22Rv1 (cell line): ENCODE data around the gene MT1M.

ENCODE experiments used
- CTCF ChIP-seq: fragments of 450-650 bp; IDR thresholded peaks from 2 replicates; pipeline ENCODE4 v1.5.1; 2017; ENCODE audit warnings: mild to moderate bottlenecking
- ZFX ChIP-seq: fragments of 450-650 bp; IDR thresholded peaks from 2 replicates; pipeline ENCODE4 v1.6.1; 2017; ENCODE audit warnings: antibody characterized with exemption, borderline replicate concordance

- no peak; the same call in 1 of the 2 replicates for TF ChIP-seq CTCF
- no peak for TF ChIP-seq ZFX
Measured at GRCh38 chr16:56608876-56609462, 23.5 kb upstream of the MT1M start.
